ENCODE data around the gene CTNNBL1.

GRCh38 chr20:37786043-37786442, 92.2 kb downstream of the CTNNBL1 start:
- TF ChIP-seq, protein P1, sequence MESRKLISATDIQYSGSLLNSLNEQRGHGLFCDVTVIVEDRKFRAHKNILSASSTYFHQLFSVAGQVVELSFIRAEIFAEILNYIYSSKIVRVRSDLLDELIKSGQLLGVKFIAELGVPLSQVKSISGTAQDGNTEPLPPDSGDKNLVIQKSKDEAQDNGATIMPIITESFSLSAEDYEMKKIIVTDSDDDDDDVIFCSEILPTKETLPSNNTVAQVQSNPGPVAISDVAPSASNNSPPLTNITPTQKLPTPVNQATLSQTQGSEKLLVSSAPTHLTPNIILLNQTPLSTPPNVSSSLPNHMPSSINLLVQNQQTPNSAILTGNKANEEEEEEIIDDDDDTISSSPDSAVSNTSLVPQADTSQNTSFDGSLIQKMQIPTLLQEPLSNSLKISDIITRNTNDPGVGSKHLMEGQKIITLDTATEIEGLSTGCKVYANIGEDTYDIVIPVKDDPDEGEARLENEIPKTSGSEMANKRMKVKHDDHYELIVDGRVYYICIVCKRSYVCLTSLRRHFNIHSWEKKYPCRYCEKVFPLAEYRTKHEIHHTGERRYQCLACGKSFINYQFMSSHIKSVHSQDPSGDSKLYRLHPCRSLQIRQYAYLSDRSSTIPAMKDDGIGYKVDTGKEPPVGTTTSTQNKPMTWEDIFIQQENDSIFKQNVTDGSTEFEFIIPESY (IDR thresholded peaks at IDR 0.05; ENCODE audit: borderline replicate concordance, low read depth) = no peak
- no peak for TF ChIP-seq SIN3A (IDR thresholded peaks at IDR 0.05; ENCODE audit: borderline replicate concordance, low read depth, low read length)

All from SK-N-SH (cell line).